ENCODE measurements around the gene ARRDC4. TPM values are rescaled to one million over a fixed set of nuclear protein-coding genes. Genes with fewer than 3 reads are reported as not detected.

Gene ARRDC4
- total and polyA plus RNA-seq, 2 donors (not counting 3 experiments of a cell fraction or from before 2014, with no cell fraction given) = 0.97 to 1.2 TPM

DNA sequence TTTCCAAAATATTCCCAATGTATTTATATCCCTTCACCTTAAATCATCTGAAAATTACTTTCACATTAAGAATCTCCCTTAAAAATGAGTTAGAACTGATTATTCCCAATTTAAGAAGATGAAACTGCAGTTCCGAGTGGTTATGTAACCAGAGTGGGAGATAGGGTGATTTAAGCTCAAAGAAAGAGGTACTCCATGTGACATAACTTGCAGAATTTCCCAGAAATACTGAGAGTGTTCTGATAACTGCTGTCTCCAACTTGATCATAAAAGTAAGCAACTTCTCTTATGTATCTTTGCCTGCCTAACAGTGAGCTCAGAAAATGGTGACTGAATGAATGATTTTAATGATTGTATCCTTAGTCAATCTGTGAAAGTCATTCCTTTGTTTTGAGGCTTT lies 32.3 kb downstream of the ARRDC4 start:
- FAIRE-seq (no peak), DNase-seq (ENCODE audit: low read depth, low spot score) (no peak)
- Histone ChIP-seq H3K27me3 (ENCODE audit: control insufficient read depth in 2 of 2, insufficient read depth in 2 of 2, low read length in 2 of 2) (peaks cover 0 to 2% of the 10 kb centered on the region in 2 experiments), H3K79me2 (ENCODE audit: control insufficient read depth, insufficient read depth, low read length) (no peaks in the 10 kb centered on the region), H3K4me3 (replicated peaks in 1 of 3; ENCODE audit: insufficient read depth in 1 of 3, low read depth in 1 of 3, low read length in 3 of 3) (no peak overlapping the region), H3K4me2 (ENCODE audit: insufficient read depth, low read length) (peak overlapping the region; percentile 21), H3K9me3 (replicated peaks; ENCODE audit: control insufficient read depth, insufficient read depth, low read length) (no peaks in the 10 kb centered on the region), H3K4me1 (ENCODE audit: control insufficient read depth, extremely low read depth, insufficient read depth, low read length) (peaks cover 13% of the 10 kb centered on the region), H3K36me3 (ENCODE audit: control insufficient read depth in 2 of 2, extremely low read depth in 1 of 2, insufficient read depth in 2 of 2, low read length in 2 of 2) (no peaks in the 10 kb centered on the region), H2AFZ (ENCODE audit: low read depth, low read length) (no peak overlapping the region), H3K9ac (replicated peaks; ENCODE audit: extremely low read depth, insufficient read depth, low read length) (peak overlapping the region; percentile 7), H3K9me1 (replicated peaks; ENCODE audit: control insufficient read depth, extremely low read depth, insufficient read depth, low read length) (no peaks in the 10 kb centered on the region), H3K27ac (ENCODE audit: insufficient read depth, low read depth, low read length) (peak overlapping the region; percentile 42), H4K20me1 (replicated peaks; ENCODE audit: control insufficient read depth, extremely low read depth, insufficient read depth, low read length) (no peaks in the 10 kb centered on the region)
- no TSS peak for BruUV-seq (replicated peaks)
- CTCF ChIA-PET = no interaction called here
- POLR2A ChIA-PET = no interaction called here
- intact Hi-C loops (cut with micrococcal nuclease) (loop anchor here (1.0 to 2.0 kb wide), 5 partner anchors 14 to 92 kb away; partner anchors contain the start of gene ARRDC4), dilution Hi-C loops (cut with MboI; ENCODE audit: extremely low pct_ligation_motif_present, low sequenced_read_pairs) (no loop called here)
- TF ChIP-seq POLR2AphosphoS5 (IDR thresholded peaks at IDR 0.05; ENCODE audit: insufficient read depth, low read depth, low read length) (no peak), GATA2 (IDR thresholded peaks at IDR 0.05; ENCODE audit: insufficient read depth, insufficient read length, low read depth, low read length) (no peak), EZH2 (IDR thresholded peaks at IDR 0.05; ENCODE audit: borderline replicate concordance, low read depth, low read length, severe bottlenecking) (no peak), MYC (IDR thresholded peaks at IDR 0.05; ENCODE audit: low read depth, low read length) (no peak), FOS (IDR thresholded peaks at IDR 0.05; ENCODE audit: borderline replicate concordance, insufficient read depth, low read length) (no peak), JUN (IDR thresholded peaks at IDR 0.05; ENCODE audit: borderline replicate concordance, insufficient read depth, insufficient read length, low read depth) (no peak), POLR2A (IDR thresholded peaks at IDR 0.05; ENCODE audit: low read depth, low read length) (no peak)
- TF ChIP-seq, protein P1, sequence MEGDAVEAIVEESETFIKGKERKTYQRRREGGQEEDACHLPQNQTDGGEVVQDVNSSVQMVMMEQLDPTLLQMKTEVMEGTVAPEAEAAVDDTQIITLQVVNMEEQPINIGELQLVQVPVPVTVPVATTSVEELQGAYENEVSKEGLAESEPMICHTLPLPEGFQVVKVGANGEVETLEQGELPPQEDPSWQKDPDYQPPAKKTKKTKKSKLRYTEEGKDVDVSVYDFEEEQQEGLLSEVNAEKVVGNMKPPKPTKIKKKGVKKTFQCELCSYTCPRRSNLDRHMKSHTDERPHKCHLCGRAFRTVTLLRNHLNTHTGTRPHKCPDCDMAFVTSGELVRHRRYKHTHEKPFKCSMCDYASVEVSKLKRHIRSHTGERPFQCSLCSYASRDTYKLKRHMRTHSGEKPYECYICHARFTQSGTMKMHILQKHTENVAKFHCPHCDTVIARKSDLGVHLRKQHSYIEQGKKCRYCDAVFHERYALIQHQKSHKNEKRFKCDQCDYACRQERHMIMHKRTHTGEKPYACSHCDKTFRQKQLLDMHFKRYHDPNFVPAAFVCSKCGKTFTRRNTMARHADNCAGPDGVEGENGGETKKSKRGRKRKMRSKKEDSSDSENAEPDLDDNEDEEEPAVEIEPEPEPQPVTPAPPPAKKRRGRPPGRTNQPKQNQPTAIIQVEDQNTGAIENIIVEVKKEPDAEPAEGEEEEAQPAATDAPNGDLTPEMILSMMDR (IDR thresholded peaks at IDR 0.05; ENCODE audit: extremely low read depth in 1 of 2, insufficient read depth in 1 of 2, low read depth in 1 of 2, low read length in 2 of 2) = no peak
- TF ChIP-seq, protein P2, sequence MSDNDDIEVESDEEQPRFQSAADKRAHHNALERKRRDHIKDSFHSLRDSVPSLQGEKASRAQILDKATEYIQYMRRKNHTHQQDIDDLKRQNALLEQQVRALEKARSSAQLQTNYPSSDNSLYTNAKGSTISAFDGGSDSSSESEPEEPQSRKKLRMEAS (IDR thresholded peaks at IDR 0.05; ENCODE audit: insufficient read depth, insufficient read length) = no peak
